ENCODE data around the gene FYCO1. TPM values are rescaled to one million over a fixed set of nuclear protein-coding genes. Genes with fewer than 3 reads are reported as not detected.

FYCO1 gene
- total RNA-seq, 1 donor from 2014 or later, result 14.9 TPM

DNA sequence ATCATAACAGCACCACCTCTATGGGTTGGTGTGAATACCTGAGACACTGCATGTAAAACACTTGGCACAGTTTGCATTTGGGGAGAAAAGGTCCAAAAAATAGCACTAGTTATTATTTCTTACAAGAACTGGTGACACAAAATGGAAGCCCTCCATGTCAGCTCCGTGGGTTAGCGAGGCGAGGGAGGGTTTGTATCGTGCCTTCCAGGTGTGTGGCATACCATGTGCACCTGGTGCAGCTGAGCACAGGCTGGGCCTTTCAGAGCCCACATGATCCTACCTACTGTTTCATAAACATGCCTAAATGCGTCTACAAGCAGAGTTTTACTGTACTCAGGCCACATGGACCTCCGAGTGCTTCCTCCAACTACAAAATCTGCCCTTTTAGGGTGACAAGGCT lies 46.7 kb downstream of the FYCO1 start:
- intact Hi-C loops (cut with micrococcal nuclease), result no loop called here
- ChIA-PET CTCF (no interaction called here), POLR2A (no interaction called here)
- H3K9me3 Mint-ChIP-seq, result no peaks in the 10 kb centered on the region
- ATAC-seq (ENCODE audit: low read depth) (no peak), DNase-seq (no peak)
- no peaks in the 10 kb centered on the region for H3K4me1 Mint-ChIP-seq
- H3K4me3 Mint-ChIP-seq, result no peak overlapping the region
- H3K27me3 Mint-ChIP-seq, result no peaks in the 10 kb centered on the region
- no peak overlapping the region for H3K27ac Mint-ChIP-seq
- TF ChIP-seq, protein P1, sequence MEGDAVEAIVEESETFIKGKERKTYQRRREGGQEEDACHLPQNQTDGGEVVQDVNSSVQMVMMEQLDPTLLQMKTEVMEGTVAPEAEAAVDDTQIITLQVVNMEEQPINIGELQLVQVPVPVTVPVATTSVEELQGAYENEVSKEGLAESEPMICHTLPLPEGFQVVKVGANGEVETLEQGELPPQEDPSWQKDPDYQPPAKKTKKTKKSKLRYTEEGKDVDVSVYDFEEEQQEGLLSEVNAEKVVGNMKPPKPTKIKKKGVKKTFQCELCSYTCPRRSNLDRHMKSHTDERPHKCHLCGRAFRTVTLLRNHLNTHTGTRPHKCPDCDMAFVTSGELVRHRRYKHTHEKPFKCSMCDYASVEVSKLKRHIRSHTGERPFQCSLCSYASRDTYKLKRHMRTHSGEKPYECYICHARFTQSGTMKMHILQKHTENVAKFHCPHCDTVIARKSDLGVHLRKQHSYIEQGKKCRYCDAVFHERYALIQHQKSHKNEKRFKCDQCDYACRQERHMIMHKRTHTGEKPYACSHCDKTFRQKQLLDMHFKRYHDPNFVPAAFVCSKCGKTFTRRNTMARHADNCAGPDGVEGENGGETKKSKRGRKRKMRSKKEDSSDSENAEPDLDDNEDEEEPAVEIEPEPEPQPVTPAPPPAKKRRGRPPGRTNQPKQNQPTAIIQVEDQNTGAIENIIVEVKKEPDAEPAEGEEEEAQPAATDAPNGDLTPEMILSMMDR (IDR thresholded peaks at IDR 0.05), result no peak
- H3K36me3 Mint-ChIP-seq (ENCODE audit: low read depth), result peaks cover 88% of the 10 kb centered on the region

DNA sequence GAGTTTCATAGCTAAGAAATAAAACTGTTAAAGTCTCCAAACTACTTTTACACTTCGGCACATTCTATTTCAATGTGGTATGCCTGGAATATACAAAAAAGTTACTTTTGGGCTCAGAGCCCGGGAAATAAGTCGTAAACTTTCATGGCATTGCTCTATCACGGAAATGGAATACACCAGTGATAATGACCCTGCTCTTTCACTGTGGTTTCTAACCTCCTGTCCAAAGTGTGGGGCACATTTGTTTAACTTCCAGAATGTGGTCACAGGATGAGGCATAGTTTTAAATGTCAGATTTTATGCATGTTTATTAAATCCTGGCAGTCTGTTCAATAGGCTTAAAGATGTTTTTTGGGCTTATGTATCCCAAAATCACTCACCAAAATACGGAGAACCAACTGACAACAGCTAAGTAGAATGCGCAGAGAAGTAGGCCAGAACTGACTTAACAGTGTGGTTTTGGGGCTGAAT lies 47.3 kb downstream of the FYCO1 start:
- intact Hi-C loops (cut with micrococcal nuclease), result no loop called here
- Mint-ChIP-seq H3K36me3 (ENCODE audit: low read depth) (peaks cover 86% of the 10 kb centered on the region), H3K27ac (no peak overlapping the region), H3K9me3 (no peaks in the 10 kb centered on the region), H3K27me3 (no peaks in the 10 kb centered on the region), H3K4me3 (no peak overlapping the region), H3K4me1 (no peaks in the 10 kb centered on the region)
- DNase-seq (no peak), ATAC-seq (ENCODE audit: low read depth) (no peak)
- CTCF ChIA-PET, result no interaction called here
- TF ChIP-seq, protein P1 (IDR thresholded peaks at IDR 0.05), result no peak
- POLR2A ChIA-PET, result no interaction called here

DNA sequence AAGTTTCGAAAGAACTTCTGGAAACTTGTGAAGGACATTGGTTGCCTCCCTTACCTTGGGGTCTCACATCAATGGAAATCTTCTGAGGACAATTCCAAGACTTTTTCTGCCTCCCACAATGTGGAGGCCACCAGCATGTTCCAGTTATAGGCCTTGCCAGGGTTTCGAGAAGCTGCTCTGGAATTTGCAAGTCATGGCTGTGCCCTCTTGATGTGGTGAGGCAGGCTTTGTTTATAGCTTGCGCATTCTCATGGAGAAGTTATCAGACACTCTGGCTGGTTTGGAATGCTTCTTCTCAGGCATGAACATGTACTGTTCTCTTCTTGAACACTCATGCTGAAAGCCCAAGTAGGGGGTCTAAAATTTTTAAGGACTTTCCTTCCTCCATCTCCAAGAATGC lies 48.3 kb downstream of the FYCO1 start:
- DNase-seq (no peak), ATAC-seq (ENCODE audit: low read depth) (no peak)
- Mint-ChIP-seq H3K27ac (no peak overlapping the region), H3K4me1 (no peaks in the 10 kb centered on the region), H3K36me3 (ENCODE audit: low read depth) (peaks cover 82% of the 10 kb centered on the region), H3K9me3 (no peaks in the 10 kb centered on the region), H3K4me3 (no peak overlapping the region), H3K27me3 (no peaks in the 10 kb centered on the region)
- POLR2A ChIA-PET, result no interaction called here
- CTCF ChIA-PET, result no interaction called here
- TF ChIP-seq, protein P1 (IDR thresholded peaks at IDR 0.05), result no peak
- intact Hi-C loops (cut with micrococcal nuclease), result no loop called here

DNA sequence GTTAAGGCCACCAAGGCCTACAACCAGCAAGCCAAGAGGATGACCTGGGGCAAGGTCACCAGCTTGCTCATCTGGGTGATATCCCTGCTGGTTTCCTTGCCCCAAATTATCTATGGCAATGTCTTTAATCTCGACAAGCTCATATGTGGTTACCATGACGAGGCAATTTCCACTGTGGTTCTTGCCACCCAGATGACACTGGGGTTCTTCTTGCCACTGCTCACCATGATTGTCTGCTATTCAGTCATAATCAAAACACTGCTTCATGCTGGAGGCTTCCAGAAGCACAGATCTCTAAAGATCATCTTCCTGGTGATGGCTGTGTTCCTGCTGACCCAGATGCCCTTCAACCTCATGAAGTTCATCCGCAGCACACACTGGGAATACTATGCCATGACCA lies 48.7 kb downstream of the FYCO1 start:
- H3K27ac Mint-ChIP-seq, result no peak overlapping the region
- CTCF ChIA-PET, result no interaction called here
- no peaks in the 10 kb centered on the region for H3K27me3 Mint-ChIP-seq
- TF ChIP-seq, protein P1 (IDR thresholded peaks at IDR 0.05), result no peak
- intact Hi-C loops (cut with micrococcal nuclease), result no loop called here
- POLR2A ChIA-PET, result no interaction called here
- peaks cover 77% of the 10 kb centered on the region for H3K36me3 Mint-ChIP-seq (ENCODE audit: low read depth)
- H3K4me1 Mint-ChIP-seq, result no peaks in the 10 kb centered on the region
- DNase-seq (no peak), ATAC-seq (ENCODE audit: low read depth) (no peak)
- no peaks in the 10 kb centered on the region for H3K9me3 Mint-ChIP-seq
- H3K4me3 Mint-ChIP-seq, result no peak overlapping the region

DNA sequence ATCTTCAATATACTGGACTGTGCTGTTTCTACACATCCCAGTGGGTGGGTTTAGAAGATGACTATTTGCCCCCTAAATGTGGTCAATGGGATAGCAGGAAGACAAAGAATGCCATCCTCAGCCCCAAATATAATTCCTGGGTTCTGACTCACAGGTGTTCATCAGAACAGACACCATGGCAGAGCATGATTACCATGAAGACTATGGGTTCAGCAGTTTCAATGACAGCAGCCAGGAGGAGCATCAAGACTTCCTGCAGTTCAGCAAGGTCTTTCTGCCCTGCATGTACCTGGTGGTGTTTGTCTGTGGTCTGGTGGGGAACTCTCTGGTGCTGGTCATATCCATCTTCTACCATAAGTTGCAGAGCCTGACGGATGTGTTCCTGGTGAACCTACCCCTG lies 49.3 kb downstream of the FYCO1 start:
- peaks cover 71% of the 10 kb centered on the region for H3K36me3 Mint-ChIP-seq (ENCODE audit: low read depth)
- intact Hi-C loops (cut with micrococcal nuclease), result no loop called here
- ATAC-seq (ENCODE audit: low read depth), result no peak
- TF ChIP-seq, protein P1 (IDR thresholded peaks at IDR 0.05), result no peak
- H3K4me3 Mint-ChIP-seq, result no peak overlapping the region
- no peaks in the 10 kb centered on the region for H3K9me3 Mint-ChIP-seq
- H3K4me1 Mint-ChIP-seq, result no peaks in the 10 kb centered on the region
- no peak for DNase-seq
- CTCF ChIA-PET, result no interaction called here
- no peaks in the 10 kb centered on the region for H3K27me3 Mint-ChIP-seq
- H3K27ac Mint-ChIP-seq, result no peak overlapping the region
- POLR2A ChIA-PET, result no interaction called here
